ENCODE results near the gene BTBD19.
"Not testable (repeated sequence)": the region's sequence is repeated elsewhere in the genome, so short reads cannot be mapped to it uniquely, and the experiment has no call there.

DNA sequence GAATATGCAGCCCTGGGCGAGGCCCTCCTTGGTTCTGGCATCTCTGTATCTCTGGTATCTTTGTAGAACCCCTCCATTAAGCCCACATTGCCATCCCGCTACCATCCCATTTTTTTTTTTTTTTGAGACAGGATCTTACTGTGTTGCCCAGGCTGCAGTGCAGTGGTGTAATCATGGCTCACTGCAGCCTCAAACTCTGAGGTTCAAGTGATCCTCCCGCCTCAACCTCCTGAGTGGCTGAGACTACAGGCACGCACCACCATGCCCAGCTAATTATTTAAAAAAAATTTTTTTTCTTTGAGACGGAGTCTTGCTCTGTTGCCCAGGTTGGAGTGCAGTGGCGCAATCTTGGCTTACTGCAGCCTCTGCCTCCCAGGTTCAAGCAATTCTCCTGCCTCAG lies 16.1 kb downstream of the BTBD19 start:
- TF ChIP-seq POLR2A (IDR thresholded peaks at IDR 0.05; ENCODE audit: low read length); EHMT2 (IDR thresholded peaks at IDR 0.05; ENCODE audit: low read depth); RARB (CRISPR knock-in tag; IDR thresholded peaks at IDR 0.05); EP300 (IDR thresholded peaks at IDR 0.05); MYC (IDR thresholded peaks at IDR 0.05; ENCODE audit: borderline replicate concordance, low read length); NR3C1 (IDR thresholded peaks at IDR 0.05); RAD21 (conservative IDR thresholded peaks at IDR 0.05 in 1 of 2, IDR thresholded peaks at IDR 0.05 in 1 of 2); KDM1A (IDR thresholded peaks at IDR 0.05; ENCODE audit: low read depth); JUN (IDR thresholded peaks at IDR 0.05): not testable (repeated sequence)
- TF ChIP-seq, protein P1, sequence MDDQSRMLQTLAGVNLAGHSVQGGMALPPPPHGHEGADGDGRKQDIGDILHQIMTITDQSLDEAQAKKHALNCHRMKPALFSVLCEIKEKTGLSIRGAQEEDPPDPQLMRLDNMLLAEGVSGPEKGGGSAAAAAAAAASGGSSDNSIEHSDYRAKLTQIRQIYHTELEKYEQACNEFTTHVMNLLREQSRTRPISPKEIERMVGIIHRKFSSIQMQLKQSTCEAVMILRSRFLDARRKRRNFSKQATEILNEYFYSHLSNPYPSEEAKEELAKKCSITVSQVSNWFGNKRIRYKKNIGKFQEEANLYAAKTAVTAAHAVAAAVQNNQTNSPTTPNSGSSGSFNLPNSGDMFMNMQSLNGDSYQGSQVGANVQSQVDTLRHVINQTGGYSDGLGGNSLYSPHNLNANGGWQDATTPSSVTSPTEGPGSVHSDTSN (IDR thresholded peaks at IDR 0.05) = not testable (repeated sequence)
- TF ChIP-seq, protein P2, sequence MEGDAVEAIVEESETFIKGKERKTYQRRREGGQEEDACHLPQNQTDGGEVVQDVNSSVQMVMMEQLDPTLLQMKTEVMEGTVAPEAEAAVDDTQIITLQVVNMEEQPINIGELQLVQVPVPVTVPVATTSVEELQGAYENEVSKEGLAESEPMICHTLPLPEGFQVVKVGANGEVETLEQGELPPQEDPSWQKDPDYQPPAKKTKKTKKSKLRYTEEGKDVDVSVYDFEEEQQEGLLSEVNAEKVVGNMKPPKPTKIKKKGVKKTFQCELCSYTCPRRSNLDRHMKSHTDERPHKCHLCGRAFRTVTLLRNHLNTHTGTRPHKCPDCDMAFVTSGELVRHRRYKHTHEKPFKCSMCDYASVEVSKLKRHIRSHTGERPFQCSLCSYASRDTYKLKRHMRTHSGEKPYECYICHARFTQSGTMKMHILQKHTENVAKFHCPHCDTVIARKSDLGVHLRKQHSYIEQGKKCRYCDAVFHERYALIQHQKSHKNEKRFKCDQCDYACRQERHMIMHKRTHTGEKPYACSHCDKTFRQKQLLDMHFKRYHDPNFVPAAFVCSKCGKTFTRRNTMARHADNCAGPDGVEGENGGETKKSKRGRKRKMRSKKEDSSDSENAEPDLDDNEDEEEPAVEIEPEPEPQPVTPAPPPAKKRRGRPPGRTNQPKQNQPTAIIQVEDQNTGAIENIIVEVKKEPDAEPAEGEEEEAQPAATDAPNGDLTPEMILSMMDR (IDR thresholded peaks at IDR 0.05) = not testable (repeated sequence)
- TF ChIP-seq, protein P3, sequence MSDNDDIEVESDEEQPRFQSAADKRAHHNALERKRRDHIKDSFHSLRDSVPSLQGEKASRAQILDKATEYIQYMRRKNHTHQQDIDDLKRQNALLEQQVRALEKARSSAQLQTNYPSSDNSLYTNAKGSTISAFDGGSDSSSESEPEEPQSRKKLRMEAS (IDR thresholded peaks at IDR 0.05) = not testable (repeated sequence)
- TF ChIP-seq, protein P4, sequence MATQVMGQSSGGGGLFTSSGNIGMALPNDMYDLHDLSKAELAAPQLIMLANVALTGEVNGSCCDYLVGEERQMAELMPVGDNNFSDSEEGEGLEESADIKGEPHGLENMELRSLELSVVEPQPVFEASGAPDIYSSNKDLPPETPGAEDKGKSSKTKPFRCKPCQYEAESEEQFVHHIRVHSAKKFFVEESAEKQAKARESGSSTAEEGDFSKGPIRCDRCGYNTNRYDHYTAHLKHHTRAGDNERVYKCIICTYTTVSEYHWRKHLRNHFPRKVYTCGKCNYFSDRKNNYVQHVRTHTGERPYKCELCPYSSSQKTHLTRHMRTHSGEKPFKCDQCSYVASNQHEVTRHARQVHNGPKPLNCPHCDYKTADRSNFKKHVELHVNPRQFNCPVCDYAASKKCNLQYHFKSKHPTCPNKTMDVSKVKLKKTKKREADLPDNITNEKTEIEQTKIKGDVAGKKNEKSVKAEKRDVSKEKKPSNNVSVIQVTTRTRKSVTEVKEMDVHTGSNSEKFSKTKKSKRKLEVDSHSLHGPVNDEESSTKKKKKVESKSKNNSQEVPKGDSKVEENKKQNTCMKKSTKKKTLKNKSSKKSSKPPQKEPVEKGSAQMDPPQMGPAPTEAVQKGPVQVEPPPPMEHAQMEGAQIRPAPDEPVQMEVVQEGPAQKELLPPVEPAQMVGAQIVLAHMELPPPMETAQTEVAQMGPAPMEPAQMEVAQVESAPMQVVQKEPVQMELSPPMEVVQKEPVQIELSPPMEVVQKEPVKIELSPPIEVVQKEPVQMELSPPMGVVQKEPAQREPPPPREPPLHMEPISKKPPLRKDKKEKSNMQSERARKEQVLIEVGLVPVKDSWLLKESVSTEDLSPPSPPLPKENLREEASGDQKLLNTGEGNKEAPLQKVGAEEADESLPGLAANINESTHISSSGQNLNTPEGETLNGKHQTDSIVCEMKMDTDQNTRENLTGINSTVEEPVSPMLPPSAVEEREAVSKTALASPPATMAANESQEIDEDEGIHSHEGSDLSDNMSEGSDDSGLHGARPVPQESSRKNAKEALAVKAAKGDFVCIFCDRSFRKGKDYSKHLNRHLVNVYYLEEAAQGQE (IDR thresholded peaks at IDR 0.05) = not testable (repeated sequence)
